Kidney capillary endothelial cell (primary cell): ENCODE results near the gene NOC2L.

Source experiments
- DNase-seq: peaks from one replicate; pipeline ENCODE4 v3.0.0-alpha.2; 2018; ENCODE audit warnings: low spot score

NOC2L gene

DNA sequence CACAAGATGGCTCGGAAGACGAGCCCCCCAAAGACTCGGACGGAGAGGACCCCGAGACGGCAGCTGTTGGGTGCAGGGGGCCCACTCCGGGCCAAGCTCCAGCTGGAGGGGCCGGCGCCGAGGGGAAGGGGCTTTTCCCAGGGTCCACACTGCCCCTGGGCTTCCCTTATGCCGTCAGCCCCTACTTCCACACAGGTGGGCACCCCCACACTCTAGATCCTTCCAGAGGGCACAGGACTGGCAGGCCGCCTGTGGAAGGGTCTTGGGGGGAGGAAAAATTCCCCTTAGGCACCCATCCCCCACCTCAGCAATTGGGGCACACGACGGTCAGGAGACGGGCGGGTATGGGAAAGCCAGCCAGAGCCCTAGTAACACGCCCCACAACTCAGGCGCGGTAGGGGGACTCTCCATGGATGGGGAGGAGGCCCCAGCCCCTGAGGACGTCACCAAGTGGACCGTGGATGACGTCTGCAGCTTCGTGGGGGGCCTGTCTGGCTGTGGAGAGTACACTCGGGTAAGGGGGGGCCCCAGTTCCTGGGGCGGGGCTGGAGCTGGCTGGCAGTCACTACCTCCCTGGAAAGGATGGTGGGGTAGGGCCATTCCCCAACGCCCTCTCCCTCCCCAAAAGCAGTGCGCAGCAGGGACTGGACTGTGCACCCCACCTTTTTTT, 16.1 kb downstream of the NOC2L start:
- no peak for DNase-seq

DNA sequence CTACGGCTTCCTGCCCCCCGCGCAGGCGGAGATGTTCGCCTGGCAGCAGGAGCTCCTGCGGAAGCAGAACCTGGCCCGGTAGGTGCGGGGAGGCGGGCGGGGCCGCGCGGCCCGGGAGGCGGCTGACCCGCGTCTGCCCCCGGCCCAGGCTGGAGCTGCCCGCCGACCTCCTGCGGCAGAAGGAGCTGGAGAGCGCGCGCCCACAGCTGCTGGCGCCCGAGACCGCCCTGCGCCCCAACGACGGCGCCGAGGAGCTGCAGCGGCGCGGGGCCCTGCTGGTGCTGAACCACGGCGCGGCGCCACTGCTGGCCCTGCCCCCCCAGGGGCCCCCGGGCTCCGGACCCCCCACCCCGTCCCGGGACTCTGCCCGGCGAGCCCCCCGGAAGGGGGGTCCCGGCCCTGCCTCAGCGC, 16.6 kb downstream of the NOC2L start:
- no peak for DNase-seq

DNA sequence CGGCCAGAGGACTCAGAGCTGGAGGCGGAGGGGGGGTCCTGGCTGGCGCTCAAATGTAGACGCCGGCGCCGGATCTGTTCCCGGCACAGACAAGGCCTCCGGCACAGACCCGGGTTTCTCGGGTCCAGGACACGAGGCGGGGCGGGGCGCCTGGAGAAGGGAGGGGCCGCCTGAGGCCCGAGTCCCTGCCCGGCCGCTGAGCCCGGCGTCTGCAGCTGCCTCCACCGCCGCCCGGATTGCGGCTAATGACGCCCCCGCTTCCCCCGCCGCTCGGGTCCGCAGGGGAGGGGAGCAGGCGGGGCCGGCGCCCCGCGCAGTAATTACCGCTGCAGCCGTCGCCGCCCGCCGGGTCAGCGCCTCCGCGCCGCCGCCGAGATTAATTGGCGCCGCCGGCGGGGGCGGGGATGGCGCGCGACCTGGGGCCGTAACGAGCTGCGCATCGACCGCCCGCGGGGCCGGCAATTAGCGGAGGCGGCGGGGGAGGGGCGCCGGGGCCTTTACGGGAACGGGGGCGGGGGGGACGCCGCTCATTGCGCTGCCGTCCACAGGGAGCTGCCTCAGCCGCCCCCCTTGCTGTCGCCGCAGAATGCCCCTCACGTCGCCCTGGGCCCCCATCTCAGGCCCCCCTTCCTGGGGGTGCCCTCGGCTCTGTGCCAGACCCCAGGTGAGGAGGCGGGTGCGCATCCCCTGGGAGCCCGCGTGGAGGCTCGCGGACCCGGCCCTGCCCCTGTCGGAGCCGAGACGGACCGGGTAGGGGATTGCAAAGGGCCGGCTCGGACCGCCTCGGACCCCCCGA, 17.3 kb downstream of the NOC2L start:
- DNase-seq = peak; percentile 73

DNA sequence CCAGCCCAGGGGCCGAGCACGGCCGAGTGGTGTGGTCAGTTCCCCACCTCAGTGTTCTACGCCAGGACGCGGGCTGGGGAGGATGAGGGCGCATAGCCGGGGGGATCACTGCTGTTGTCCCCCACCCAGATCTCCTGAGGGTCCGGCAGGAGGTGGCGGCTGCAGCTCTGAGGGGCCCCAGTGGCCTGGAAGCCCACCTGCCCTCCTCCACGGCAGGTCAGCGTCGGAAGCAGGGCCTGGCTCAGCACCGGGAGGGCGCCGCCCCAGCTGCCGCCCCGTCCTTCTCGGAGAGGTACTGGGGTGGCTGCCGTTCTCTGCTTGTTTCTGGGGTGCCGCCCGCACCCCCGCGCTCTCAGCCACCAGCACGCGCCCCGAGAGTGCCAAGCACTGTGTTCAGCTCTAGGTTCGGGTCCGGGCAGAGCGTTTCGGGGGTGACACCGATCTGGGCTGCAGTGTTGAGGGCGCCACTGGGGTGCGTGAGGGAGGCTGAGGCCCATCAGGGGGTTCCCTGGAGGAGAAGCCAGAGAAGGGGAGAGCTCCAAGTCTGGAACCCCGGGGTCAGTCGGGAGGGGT, 18.0 kb downstream of the NOC2L start:
- no peak for DNase-seq

DNA sequence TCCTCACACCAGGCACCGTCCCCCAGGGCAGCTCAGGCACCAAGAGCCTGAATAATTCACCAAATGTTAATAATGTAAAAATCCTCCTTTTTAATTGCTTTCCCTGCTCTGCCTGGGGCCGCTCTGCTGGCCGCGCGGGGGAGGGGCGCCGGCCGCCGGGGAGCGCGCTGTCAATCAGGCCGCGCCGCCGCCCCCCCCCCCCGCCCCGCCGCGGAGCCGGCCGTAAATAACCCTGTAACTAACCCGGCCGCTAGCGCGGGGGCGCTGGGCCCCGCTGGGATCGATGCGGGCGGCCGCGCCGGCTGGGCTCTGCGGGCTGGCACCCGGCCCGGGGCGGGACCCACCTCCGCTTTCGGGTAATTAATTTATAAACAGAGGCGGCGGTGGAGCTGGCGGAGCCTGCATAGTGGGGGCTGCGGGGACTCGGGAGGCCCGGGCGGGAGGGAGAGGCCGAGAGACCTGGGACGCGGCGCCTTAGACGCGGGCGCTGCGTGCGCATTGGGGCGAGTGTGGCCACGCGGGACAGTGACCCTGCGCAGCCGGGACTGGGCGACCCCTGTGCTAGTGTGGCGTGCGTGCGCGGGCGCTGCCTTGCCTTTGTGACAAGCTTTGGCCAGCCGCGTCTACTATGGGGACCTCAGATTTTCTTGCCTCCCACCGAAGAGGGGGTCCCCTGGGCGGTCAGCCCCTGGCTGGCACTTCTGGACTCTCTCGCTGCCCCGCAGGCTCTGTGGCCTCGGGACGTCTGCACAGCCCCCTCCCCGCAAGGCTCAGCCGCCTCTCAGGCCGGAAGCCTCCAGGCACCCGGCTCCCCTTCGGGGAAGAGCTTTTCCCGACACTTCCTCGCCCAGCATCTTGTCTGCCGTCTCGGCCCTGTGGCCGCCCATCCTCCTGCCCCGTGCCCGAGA, 18.7 kb downstream of the NOC2L start:
- no peak for DNase-seq

DNA sequence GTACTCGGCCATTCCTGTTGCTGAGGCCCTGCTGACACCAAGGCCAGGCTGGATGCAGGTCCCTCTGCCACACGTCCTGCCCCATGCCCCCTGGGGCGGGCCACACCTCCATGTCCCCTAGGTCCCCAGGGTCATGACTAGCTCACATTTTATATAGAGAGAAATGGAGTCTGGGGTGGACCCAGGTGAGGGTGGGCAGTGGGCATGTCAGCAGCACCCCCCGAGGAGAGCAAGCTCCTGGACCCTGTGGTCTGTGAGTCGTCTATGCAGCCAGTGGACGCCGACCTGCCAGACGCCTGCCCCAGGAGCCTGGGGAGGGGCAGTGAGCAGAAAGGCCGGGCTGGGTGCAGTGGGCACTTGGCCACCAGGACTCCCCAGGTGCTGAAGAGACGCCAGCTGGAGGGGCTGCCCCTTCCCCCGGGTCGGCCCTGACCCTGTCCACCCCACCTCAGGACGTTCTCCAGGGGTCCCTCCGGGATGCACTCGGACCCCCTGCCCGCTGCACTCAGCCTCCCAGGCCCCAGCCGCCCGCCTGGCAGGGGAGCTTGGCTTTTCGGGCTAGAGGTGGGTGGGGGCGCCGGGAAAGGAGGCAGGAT, 19.4 kb downstream of the NOC2L start:
- no peak for DNase-seq

DNA sequence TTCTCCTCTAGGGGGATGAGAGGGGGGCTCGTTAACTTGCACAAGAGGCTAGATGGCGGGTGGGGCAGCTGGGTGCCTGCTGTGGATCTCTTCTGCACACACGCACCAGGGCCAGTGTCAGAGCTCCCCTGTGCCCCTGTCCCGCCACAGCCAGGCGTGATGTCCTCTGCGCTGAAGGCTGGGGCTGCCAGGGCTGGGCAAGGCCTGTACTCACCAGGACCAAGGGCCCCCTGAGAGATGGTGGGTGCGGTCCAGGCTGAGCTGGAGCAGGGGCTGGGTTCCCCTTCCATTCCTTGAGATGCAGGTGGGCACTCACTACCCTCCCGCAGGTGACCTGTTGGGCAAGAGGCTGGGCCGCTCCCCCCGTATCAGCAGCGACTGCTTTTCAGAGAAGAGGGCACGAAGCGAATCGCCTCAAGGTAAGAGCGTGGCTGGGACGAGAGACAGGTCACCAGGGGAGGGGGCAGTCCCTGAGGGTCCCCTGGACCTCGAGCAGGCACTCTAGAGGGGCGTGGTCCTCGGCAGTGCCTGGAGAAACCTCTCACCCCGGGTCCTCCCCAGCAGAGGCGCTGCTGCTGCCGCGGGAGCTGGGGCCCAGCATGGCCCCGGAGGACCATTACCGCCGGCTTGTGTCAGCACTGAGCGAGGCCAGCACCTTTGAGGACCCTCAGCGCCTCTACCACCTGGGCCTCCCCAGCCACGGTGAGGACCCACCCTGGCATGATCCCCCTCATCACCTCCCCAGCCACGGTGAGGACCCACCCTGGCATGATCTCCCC, 20.2 kb downstream of the NOC2L start:
- no peak for DNase-seq

DNA sequence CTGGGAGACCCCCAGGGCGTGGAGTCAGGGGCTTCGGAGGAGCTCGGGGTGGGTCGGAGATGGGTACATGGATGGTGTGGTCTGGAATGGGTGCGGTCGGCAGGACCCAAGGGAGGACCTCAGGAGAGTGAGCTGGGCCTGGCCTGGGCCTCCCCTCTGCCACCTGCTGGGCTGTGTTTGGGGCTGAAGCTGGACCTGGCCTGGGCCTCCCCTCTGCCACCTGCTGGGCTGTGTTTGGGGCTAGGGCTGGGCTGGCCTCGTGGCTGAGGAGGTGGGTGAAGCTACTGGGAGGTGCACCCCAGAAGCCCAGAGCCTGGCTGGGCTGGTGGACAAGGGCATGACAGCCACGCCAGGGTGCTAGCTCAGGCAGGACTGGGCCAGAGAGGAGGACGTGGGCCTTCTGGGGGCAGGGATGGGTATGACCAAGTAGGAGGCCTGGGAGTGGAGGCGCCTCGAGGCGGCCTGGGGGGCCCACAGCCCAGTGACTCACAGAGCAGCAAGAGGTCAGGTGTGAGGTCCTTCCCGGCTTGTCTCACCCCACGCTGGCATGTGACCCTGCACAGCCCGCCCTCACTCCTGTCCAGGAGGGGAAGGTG, 20.9 kb downstream of the NOC2L start:
- no peak for DNase-seq

DNA sequence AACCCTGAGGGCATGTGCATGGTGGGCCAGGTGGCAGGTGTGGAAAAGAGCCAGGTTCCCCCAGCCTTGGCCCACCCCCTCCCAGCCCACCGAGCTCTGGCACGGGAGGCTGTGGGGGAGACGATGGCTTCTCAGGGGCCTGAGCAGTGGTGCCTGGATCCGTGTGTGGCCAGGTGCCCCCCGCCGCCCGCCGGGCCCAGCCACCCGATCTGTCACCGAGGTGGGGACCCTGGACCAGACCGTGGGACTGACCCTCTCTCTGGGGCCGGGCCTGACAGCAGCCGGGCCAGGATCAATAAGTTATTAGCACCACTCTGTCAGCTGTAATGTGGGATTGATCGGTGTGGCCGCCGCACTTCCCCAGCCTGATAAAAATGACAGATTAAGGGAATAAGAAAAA, 21.5 kb downstream of the NOC2L start:
- no peak for DNase-seq

DNA sequence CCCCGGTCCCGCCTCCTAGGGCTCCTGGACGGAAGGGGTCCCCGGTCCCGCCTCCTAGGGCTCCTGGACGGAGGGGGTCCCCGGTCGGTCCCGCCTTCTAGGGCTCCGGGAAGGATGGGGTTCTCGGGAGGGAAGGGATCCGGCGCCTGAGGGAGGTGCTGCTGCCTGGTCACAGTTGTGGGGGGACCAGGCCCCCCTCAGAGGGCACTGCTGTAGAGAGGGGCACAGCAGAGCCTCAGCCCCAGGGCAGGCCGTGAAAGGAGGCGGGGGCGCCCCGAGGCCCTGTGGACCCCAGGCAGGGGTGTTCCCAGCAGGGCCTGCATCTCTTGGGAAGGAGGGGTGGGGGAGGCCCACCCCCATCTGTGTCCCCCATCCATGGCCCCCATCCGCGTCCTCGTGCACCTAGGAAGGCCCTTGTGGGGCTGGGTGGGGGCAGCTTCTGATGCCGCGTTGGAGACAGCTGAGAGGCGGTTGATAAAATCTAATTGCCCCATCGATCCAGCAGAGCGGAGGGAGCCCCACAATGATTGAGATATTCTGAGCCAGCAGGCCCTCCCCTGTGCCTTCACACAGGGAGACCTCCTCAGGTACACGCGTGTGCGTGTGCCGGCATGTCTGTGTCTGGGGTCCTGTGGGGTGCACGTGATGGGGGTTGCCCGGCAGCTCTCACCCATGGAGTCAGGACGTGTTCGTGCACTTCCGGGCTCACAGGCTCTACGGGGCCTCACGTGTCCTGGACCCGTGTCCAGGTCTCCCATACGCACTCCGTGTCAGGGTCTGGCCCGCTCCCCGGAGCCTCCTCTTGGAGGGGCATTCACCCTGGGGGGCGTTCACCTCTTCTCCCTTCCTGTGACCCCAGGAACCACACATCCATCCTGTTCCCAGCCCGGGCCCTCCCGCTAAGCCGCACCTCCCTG, 22.4 kb downstream of the NOC2L start:
- no peak for DNase-seq

DNA sequence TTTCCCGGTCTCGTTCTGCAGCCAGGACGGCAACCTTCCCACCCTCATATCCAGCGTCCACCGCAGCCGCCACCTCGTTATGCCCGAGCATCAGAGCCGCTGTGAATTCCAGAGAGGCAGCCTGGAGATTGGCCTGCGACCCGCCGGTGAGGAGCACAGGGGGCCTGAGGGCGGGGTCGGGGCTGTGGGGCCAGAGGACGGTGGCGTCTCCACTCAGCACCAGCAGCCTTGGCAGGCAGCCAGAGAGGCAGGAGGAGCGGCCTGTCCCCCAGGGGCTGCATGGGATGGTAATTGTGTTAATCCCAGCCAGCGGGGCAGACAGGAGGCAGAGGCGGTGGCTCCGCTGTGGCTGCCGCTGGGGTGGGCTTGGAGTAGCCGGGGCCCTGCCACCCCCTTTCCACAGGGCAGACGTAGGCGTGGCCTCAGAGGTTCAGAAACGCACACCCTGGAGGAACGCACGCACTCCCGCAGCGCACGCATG, 23.3 kb downstream of the NOC2L start:
- no peak for DNase-seq

DNA sequence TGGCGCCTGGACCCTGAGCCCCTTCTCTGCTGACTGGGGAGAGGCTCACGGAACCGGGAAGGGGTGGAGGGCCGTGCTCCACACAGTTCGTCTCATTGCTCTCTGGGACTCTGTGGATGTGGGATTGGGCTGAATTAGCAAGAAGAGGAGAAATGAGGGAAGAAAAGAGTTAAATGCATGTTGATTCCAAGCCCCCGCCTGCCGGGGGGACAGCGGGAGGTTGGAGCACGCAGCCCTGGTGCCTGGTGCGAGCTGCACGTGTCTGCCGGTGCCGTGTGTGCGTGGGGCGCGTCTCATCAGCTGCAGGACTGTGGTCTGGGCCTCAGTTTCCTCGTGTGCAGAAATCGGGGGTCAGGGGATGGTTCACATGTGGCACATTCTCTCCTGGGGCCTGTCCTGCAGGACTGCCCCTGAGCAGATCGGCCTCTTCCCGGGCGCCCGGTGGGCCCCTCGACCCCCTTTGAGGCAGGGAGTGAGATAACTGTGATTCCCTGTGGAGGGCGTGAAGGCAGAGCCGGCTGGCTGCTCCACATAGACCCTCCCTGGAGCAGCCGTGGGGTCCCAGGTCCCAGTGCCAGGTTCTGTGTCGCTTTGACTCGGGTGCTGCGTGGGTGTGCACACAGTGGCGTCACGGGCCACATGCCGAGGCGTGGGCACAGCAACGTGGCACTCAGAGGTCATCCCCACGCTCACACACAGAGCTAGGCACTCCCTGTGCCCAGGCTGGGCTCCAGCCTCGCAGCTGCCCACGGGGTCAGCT, 23.9 kb downstream of the NOC2L start:
- no peak for DNase-seq

DNA sequence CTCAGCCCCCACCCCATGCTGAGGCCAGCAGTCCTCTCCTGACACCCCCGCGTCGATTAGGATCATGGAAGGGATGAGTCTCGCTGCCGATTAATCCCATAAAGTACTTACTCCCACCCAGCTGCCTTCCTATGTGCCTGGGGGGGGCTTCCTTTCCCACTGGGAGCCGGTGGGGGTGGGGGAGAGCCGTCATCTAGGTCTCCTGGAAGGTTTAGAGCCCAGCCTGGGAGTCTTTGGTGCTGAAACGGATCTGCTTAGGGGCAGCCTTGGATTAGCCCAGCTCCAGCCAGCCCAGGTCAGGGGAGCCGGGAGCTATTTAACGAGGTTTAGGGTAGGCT, 25.5 kb downstream of the NOC2L start:
- no peak for DNase-seq

DNA sequence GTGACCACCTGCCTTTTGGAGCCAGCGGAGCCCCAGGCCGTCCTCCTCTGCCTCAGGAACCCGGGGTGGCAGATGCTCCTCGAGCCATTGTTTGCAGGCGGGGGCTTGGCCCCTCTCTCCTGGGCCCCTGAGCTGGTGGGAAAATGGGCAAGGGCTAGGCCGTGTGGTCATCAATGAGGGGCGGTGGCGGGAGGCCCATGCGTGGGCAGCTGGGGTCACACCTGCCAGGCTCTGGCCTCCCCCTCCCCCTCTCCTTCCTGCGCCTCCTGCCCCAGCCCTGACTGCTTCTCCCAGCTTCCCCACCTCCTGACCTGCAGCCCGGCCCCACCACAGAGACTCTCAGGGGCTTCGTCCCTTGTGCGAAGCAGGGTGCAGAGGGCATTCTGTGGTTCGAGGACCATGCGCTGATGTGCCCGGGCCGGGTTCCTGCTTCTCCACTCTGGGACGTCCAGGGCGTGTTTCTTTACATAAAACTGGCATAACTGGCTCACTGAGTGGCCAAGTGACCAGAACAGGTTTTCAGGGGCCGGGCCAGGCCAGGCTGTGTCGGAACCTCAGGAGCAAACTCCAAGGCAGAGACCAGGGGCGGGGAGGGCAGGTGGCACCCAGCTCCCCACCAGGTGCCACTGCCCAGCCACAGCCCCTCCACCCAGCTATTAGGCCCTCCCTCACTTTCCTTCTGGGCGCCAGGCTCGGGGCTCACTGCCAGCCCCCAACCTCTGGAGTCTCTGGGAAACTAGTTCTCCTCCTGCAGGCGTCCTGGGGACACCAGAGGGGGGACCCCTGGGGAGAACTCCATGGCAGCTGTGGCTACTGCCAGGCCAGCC, 26.1 kb downstream of the NOC2L start:
- DNase-seq = no peak

DNA sequence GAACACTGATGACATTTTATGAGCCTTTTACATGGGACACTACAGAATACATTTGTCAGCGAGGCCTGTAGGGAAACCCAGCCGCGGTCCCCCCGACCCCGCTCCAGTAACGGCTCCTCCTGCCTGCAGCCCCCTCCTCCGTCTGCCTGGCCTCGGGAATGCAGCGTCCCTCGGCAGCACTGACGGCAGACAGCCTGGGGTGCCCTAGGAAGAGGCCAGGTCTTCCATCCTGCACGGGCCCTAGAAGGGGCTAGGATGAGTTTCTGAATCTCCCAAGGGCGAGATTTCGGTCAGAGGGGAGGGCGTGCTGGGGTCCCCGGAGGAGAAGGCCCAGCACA, 26.9 kb downstream of the NOC2L start:
- DNase-seq = no peak

DNA sequence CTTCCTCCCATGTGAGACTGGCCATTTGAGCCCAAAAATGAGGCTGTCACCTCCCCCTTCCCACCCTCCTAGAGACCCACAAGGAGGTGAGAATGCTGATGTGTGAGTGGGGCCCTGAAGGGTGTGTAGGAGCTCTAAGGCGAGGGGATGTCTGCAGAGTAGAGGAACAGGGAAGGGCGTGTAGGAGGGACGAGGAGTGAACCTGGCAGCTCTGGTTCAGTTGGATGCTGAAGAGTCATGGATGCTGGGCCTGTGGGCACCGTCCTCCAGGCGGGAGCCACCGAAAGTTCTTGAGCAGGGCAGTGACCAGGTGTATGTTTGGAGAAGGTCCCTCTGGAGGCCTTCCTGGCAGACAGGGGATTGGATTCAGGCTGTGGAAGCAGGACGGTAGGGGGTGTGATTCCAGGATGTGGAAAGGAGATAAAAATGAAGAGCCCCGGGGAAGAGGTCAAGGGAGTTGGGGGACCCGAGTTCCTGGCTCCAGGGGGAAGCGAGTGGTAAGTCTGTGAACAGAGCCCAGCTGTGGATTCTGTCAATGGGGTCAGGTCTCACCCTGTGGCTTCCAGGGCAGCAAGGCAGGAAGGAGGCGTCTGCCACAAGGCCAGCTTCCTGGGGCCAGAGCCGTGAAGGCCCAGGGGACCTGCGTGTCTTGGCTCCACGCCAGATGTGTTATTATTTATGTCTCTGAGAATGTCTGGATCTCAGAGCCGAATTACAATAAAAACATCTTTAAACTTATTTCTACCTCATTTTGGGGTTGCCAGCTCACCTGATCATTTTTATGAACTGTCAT, 27.5 kb downstream of the NOC2L start:
- DNase-seq = no peak

DNA sequence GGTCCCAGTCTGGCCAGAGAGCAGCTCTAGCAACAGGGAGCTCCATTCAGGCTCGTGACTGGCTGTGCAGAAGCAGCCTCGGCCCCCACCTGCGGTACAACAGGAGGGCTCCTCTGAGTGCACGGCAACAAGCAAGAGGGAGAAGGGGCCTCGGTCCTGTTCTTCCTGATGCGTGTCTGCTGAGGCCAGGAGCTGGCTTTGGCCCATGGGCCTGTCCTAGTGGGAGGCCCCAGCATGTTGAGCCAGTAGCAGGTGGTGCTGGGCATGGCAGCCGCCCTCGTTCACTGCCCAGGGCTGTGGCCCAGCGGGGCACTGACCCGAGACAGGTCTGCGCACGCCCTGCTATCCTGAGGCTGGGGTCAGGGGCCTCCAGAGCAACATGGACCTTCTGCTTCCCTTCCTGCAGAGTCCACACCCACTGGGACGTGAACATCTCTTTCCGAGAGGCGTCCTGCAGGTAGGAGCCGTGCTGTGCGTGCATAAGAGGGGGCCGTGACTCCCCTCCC, 28.4 kb downstream of the NOC2L start:
- DNase-seq = no peak
